ENCODE measurements around the gene NARF. TPM values are rescaled to one million over a fixed set of nuclear protein-coding genes. Genes with fewer than 3 reads are reported as not detected.
A peak's percentile ranks its signal among the peaks of the same experiment; 100 is the strongest.

The NARF gene
- total RNA-seq, 4 donors from 2014 or later = 25.8 to 79.2 (median 59.9) TPM

DNA sequence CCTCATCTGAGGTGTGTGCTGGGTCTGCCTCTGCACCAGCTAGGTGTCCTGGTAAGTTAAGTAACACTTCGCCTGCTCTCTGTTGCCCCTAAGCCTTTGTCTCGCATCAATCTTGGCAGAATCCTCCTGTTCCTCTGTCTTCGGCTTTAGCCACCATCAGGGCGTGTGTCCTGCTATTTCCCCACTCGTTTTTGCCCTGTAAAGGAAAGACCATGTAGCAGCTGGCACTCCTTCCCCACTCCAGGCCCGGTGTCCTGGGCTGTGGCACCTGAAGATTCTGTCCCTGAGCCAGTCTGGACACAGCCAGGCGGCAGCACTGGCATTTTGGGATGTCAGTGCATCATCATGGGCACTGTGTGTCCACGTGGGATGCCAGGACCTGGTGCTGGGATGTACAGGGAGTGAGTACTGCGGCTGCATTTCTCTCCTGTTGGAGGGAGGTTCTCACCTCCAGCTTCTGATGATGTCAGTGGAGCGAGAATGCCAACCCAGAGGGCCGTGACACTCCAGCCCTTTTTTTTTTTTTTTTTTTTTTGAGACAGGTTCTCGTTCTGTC is 34.8 kb downstream of the NARF start:
- TF ChIP-seq EP300 (IDR thresholded peaks at IDR 0.05) = no peak
- TF ChIP-seq, protein P1, sequence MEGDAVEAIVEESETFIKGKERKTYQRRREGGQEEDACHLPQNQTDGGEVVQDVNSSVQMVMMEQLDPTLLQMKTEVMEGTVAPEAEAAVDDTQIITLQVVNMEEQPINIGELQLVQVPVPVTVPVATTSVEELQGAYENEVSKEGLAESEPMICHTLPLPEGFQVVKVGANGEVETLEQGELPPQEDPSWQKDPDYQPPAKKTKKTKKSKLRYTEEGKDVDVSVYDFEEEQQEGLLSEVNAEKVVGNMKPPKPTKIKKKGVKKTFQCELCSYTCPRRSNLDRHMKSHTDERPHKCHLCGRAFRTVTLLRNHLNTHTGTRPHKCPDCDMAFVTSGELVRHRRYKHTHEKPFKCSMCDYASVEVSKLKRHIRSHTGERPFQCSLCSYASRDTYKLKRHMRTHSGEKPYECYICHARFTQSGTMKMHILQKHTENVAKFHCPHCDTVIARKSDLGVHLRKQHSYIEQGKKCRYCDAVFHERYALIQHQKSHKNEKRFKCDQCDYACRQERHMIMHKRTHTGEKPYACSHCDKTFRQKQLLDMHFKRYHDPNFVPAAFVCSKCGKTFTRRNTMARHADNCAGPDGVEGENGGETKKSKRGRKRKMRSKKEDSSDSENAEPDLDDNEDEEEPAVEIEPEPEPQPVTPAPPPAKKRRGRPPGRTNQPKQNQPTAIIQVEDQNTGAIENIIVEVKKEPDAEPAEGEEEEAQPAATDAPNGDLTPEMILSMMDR (IDR thresholded peaks at IDR 0.05) = no peak
- TF ChIP-seq POLR2A (IDR thresholded peaks at IDR 0.05) = no peak
- peak overlapping the region in 1 of 4 donors; percentile 33 for H3K27ac ChIP-seq
- H3K4me1 ChIP-seq = peaks cover 0 to 39% (median 9%) of the 10 kb centered on the region in 4 donors
- 82 to 85% methylated on average over 12 of the region's 12 CpGs for WGBS, 2 donors
- no peak overlapping the region for H3K4me3 ChIP-seq
- no peaks in the 10 kb centered on the region for H3K27me3 ChIP-seq
- no peaks in the 10 kb centered on the region for H3K9me3 ChIP-seq
- DNase-seq (ENCODE audit: low spot score in 2 of 2) = no peak
- H3K36me3 ChIP-seq = peaks cover 0 to 13% (median 0%) of the 10 kb centered on the region in 3 donors

DNA sequence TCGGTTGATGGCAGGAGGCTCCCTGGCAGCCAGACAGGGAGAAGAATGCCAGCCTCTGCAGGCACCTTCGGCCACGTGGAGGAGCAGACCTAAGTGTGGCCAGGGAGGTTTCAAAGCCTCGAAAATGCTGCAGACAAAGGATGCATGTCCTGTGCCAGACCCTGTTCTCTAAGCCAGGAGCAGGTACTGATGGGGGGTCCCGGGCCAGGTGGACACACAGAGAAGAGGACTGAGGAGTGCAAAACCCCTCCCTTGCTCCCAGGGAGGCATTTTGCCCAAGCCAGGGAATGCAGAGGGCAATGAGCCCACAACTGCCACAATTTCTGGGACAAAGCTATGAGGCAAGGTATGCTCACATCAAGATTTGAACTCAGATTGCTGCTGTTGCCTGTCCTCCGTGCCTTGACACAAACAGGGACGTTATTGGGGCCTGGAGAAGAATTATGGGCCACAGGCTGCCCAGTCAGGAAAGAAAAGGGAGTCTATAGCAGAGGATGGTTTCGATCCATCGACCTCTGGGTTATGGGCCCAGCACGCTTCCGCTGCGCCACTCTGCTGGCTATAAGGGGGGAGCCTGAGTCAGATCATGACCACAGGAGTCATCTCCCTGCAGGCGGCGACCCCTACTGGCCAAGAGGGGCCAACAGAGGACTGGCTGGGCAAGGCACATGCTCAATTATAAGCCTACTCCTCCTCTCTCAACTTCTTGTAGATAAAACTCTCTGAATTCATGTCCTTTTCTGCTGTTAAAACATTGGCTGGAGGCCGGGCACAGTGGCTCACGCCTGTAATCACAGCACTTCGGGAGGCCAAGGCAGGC is 35.9 kb downstream of the NARF start:
- Histone ChIP-seq H3K4me1 (peaks cover 0 to 35% (median 9%) of the 10 kb centered on the region in 4 donors), H3K36me3 (peaks cover 0 to 2% (median 0%) of the 10 kb centered on the region in 3 donors), H3K9me3 (no peaks in the 10 kb centered on the region), H3K27me3 (no peaks in the 10 kb centered on the region), H3K27ac (peak overlapping the region in 3 of 4 donors; percentile 64 to 96 (median 76)), H3K4me3 (no peak overlapping the region)
- 4 to 8% methylated on average over 17 of the region's 17 CpGs for WGBS, 2 donors
- DNase-seq (ENCODE audit: low spot score in 2 of 2) = peak; percentile 89 to 94
- no peak for TF ChIP-seq POLR2A (IDR thresholded peaks at IDR 0.05)
- TF ChIP-seq, protein P1 (IDR thresholded peaks at IDR 0.05) = peak; percentile 77 to 96 (median 95)
- peak; percentile 74 to 86 for TF ChIP-seq EP300 (IDR thresholded peaks at IDR 0.05)

DNA sequence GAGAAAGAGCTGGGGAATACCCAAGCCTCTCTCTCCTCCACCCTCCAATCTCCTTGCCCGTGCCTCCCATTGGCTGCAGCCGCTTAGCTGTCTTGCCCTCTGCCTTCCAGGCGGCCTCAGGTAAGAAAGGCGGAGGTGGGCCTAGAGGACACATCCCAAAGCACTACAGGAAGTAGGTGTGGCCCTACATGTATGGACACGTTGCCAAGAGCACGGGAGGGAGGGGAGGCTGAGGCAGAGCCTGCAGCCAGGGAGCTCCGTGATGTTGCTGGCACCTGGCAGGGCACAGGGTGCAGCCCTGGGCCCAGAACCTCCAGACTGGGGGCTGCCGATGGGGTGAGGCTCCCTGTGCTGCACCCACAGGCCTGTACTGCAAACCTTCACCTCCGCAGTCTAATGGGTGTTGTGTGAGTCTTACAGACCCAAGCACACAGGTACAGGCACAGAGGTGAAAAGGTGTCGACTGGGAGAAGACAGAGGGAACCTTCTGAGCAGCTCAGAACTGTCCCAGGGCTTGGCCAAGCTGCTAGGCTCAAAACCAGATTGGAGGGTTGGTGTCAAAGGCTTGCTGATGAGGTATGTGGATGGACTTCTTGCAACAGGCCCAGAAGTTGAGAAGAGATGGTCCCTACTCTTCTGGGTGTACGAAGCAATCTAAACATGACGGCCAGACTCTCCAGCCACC is 37.4 kb downstream of the NARF start:
- Histone ChIP-seq H3K4me1 (peaks cover 0 to 34% (median 9%) of the 10 kb centered on the region in 4 donors), H3K36me3 (no peaks in the 10 kb centered on the region), H3K27me3 (no peaks in the 10 kb centered on the region), H3K4me3 (peak overlapping the region in 1 of 4 donors; percentile 42), H3K9me3 (no peaks in the 10 kb centered on the region), H3K27ac (peak overlapping the region in 3 of 4 donors; percentile 84 to 97 (median 96))
- no peak for DNase-seq (ENCODE audit: low spot score in 2 of 2)
- WGBS, 2 donors = 68 to 69% methylated on average over 11 to 12 of the region's 12 CpGs
- TF ChIP-seq, protein P1 (IDR thresholded peaks at IDR 0.05) = no peak
- no peak for TF ChIP-seq POLR2A (IDR thresholded peaks at IDR 0.05)
- no peak for TF ChIP-seq EP300 (IDR thresholded peaks at IDR 0.05)

DNA sequence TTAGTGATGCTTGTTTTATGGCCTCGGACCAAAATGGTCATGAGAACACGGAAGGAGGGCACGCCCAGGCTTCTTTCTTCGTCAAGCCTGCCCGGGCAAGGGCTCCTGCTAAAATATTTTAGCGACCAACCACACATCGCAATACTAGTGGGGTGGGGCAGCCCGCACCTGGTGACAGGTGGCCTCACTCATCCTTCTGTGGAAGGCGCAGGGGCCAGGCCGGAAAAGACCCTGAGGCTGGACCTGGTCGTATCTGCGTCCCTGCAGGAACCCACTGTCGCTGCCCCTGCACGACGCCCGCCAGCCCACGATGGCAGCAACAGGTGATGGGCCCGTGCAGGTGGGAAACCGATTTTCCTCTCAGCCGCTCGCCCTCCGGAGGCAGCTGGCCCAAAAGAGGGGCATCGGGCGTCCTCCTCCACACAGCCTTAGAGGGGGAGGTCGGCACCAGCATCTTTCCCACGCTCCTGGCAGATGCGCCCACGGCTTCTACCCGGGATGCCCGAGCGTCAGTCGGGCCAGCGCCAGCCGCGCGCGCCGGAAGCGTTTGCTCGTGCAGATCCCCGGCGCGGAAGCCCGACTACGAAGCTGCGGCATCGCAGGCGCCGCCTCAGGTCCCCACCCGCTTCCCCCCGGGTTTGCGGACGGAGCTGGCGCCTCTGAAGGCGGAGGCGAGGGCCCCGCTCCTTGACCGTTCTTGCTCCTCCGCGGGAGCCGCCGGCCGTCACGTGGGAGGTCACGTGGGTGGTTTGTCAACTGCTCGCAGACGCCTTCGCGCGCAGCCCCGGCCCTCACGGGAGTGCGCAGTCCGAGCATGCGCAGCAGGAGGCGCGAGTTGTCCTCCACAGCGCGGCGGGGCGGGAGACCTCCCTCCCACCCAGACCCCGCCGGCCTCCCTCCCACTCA is 38.2 kb downstream of the NARF start:
- H3K4me3 ChIP-seq = peak overlapping the region; percentile 42 to 86 (median 70)
- no peaks in the 10 kb centered on the region for H3K9me3 ChIP-seq
- H3K4me1 ChIP-seq = peaks cover 0 to 34% (median 9%) of the 10 kb centered on the region in 4 donors
- DNase-seq (ENCODE audit: low spot score in 2 of 2) = peak; percentile 94 to 95
- H3K36me3 ChIP-seq = no peaks in the 10 kb centered on the region
- H3K27ac ChIP-seq = peak overlapping the region; percentile 84 to 97 (median 92)
- H3K27me3 ChIP-seq = no peaks in the 10 kb centered on the region
- 10 to 13% methylated on average over 35 to 46 of the region's 83 CpGs for WGBS, 2 donors
- TF ChIP-seq, protein P1 (IDR thresholded peaks at IDR 0.05) = peak in 2 of 5 experiments; percentile 10 to 16
- TF ChIP-seq EP300 (IDR thresholded peaks at IDR 0.05) (peak; percentile 34 to 98), POLR2A (IDR thresholded peaks at IDR 0.05) (peak; percentile 86 to 87)
